T-helper 9 cell (primary cell): ENCODE data around the gene MCTP2.
"Not testable (repeated sequence)": the region's sequence is repeated elsewhere in the genome, so short reads cannot be mapped to it uniquely, and the experiment has no call there.

Source experiments
- DNase-seq: peaks from one replicate; pipeline ENCODE4 v3.0.0-alpha.2; 2020

MCTP2 gene

DNA sequence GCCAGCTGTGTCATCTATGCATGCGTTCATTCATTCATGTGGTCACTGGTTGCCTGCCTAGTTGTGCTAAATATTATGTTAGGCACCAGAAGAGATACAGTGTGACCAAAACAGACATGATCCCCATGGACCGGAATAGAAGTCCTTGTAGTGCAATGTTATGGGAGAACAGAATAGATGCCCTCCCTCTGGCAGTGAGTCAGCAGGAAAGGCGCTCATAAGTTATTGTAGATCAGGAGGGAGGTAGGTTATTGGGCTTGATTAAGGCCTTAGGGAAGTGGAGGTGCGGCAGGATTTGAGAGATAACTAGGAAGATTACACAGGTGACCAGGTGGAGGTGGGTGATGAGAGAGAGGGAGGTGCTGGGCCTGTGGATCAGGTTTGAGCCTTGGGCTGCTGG lies 5.2 kb downstream of the MCTP2 start:
- no peak for DNase-seq

GRCh38 chr15:94237903-94238302 lies 6.5 kb downstream of the MCTP2 start:
- no peak for DNase-seq

DNA sequence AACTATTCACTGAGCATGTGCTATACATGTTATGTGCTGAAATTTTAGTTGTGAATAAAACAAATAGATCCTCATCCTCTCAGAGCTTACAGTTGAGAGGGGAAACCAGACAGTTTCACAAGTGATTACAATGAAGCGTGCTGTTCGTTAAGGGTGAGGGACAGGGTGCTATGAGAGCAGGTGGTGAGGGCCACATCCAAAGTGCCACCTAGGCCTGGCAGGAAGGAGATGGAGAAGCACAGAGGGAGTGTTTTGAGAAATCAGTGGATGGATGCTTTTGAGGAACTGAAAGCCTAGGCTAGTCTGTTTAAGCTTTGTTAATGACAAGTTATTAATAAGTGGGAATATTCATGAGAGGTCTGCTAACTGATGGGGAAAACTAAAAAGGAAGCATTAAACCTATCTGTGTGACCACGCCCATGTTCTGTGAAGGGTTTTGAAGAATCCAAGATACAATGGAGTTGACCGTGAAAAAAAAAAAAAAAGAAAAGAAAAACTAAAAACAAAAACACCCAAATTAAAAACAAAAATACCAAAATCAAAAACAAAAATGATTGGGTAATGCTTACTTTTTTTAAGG lies 7.3 kb downstream of the MCTP2 start:
- DNase-seq, result no peak

GRCh38 chr15:94239474-94239873 lies 8.1 kb downstream of the MCTP2 start:
- no peak for DNase-seq

GRCh38 chr15:94240480-94240879 lies 9.1 kb downstream of the MCTP2 start:
- DNase-seq, result no peak

- no peak for DNase-seq
These were observed 10.9 kb downstream of the MCTP2 start for GRCh38 chr15:94242257-94242656.

- DNase-seq, result not testable (repeated sequence)
These were observed 11.6 kb downstream of the MCTP2 start for GRCh38 chr15:94243003-94243402.

DNA sequence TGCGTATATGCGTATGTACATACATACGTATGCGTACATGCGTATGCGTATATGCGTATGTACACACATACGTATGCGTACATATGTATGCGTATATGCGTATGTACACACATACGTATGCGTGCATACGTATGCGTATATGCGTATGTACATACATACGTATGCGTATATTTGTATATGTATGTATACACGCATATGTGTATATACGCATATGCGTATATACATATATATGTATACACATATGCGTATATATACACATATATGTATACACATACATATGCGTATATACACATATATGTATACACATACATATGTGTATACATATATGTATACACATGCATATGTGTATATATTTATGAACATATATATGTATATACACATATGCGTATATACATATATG lies 12.1 kb downstream of the MCTP2 start:
- DNase-seq, result no peak

DNA sequence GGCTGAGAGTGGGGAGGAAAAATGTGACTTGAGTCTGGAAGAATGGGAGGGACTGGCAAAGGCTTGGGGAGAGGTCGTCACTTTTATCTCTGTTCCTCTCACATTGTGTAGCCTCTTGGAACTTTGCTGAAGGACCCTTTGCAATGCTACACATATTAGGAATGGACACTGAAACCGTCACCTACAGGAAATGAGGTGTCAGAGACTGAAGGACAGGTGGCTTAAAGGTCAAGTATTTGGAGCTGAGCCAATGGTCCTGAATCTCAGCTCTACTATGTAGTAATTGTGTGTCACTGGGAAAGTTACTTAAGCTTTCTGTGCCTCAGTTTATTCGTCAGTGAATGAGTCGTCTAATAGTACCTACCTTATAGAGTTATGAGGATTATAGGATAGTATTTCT lies 14.7 kb downstream of the MCTP2 start:
- DNase-seq, result no peak

GRCh38 chr15:94247789-94248638 lies 16.7 kb downstream of the MCTP2 start:
- no peak for DNase-seq

DNA sequence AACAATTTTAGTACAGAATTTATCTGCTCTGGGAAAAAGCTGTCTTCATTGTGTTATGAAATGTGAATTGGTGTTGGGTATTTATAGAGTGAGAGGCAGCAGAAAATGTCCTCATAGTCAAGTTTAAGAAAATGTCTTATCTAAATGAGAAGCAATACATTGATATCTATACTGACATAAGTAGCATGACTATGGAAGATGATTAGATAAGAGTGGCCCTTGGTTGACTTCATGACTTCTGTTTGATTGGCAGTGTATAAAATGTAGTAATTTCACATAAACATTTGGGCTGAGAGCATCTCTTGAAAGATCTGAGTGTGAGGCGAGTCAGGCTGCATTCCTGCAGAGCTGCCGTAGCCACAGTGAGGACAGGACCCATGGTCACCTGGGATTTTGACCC lies 19.4 kb downstream of the MCTP2 start:
- no peak for DNase-seq

DNA sequence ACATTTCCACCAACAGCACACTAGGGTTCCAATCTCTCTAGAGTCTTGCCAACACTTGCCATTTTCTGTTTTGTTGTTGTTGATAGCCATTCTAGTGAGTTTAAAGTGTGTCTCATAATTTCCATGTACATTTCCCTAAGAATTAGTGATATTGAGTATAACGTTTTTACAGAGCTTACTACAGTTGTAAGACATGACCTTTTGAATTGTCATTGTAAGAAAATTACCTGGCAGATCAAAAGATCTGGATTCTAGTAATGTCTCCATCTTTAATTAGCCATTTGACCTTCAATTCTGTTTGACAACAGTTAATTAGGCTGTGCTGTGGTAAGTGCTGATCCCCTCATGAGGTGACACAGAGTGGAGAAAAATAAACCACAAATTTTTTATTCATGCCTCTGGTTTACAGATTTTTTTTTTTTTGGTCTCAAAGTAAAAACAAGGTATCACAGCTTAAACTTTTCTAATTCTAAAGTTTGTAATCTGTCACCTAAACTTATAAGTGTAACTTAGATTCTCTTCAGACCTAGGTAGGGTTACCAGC lies 20.9 kb downstream of the MCTP2 start:
- DNase-seq, result no peak

- no peak for DNase-seq
These were observed 21.6 kb downstream of the MCTP2 start for GRCh38 chr15:94252906-94253491.

GRCh38 chr15:94253742-94254141 lies 22.4 kb downstream of the MCTP2 start:
- DNase-seq, result no peak

- DNase-seq, result no peak
These were observed 24.2 kb downstream of the MCTP2 start for GRCh38 chr15:94255540-94255939.

GRCh38 chr15:94256511-94256910 lies 25.1 kb downstream of the MCTP2 start:
- no peak for DNase-seq

DNA sequence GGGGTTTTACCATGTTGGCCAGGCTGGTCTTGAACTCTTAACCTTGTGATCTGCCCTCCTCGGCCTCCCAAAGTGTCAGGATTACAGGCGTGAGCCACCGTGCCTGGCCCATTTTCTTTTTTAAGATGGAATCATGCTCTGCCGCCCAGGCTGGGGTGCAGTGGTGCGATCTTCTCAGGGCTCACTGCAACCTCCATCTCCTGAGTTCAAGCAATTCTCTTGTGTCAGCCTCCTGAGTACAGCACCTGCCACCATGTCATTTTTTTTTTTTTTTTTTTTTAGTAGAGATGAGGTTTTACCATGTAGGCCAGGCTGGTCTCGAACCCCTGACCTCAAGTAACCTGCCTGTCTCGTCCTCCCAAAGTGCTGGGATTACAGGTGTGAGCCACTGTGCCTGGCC lies 26.4 kb downstream of the MCTP2 start:
- not testable (repeated sequence) for DNase-seq

DNA sequence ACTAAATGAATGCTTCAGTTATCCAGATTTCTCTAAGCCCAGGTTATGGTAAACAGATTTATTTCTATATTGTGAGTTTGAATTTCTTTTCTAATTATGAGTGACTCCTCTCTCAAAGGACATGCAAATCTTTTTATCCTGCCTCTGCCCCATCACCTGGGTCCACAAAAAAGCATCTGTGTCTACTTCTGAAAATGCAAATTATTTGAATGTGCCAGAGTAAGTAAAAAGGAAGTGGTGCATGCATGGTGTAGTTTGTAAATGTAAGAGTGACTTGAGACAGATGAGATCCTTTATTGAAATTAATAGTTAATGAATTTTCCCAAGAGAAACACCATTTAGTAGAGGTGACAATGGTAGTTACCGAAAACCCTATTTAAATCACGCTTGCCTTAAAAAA lies 26.9 kb downstream of the MCTP2 start:
- DNase-seq, result no peak

DNA sequence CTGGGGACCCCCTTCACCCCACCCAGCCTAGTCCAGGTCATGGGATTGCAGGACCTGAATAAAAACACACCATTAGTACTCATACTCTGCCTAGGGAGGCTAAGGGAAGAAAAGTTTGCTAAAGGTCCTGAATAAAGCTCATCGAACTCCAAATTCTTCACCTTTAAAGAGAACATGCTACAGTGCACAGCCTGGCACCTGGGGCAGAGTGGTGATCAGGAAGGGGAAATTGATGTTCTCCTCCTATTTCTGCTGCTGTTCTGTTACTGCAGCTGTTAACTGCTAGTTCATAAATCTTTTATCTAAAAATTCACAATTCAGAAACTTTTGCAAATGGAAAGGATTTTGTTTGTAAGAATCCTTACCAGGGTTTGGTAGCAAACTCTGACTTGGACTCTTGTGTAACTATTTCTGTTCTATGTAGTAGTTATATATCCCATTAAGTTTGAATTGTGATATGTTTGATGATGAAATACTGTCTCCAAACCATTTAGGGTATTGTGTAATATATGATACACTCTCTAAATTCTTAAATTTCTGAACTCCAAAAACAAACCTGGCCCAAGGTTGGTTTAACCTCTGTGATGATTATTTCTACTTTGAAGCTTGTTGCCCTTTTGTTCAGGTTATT lies 27.9 kb downstream of the MCTP2 start:
- DNase-seq, result no peak

DNA sequence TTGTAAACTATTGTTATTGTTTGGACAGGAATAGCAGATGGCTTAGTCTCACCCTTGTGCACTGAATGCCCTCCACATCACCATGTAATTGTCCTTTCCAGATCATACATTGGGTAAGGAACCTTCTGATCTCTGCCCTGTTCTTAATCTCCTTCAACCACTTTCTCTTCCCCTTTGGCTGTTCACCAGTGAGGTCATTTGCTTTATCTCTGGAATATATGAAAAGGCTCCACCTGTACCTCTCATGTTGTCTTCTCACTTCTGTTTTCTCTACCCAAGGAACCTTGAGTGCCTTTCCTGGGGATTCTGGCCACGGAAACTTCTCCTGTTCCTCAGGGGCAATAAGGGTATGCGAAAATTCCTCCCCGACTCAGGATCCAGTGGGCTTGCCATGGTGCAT lies 28.5 kb downstream of the MCTP2 start:
- DNase-seq, result no peak

DNA sequence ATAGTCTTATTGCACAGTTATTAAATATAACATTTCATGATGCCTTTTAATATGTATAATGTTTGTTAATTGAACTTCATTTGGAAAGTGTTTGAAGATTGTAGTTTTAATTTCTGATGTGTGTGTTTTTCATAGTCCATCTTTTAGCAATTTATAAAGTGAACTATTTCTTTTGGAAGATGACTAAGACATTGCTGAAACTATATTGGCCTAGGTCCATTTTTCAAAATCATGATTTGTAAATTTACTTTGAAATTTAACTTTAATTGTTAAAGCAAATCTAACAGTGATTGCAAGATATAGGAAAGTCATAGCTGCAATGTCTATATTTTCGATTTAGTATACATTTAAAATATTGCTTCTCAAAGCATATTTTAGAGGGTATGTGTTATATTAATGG lies 30.8 kb downstream of the MCTP2 start:
- no peak for DNase-seq

DNA sequence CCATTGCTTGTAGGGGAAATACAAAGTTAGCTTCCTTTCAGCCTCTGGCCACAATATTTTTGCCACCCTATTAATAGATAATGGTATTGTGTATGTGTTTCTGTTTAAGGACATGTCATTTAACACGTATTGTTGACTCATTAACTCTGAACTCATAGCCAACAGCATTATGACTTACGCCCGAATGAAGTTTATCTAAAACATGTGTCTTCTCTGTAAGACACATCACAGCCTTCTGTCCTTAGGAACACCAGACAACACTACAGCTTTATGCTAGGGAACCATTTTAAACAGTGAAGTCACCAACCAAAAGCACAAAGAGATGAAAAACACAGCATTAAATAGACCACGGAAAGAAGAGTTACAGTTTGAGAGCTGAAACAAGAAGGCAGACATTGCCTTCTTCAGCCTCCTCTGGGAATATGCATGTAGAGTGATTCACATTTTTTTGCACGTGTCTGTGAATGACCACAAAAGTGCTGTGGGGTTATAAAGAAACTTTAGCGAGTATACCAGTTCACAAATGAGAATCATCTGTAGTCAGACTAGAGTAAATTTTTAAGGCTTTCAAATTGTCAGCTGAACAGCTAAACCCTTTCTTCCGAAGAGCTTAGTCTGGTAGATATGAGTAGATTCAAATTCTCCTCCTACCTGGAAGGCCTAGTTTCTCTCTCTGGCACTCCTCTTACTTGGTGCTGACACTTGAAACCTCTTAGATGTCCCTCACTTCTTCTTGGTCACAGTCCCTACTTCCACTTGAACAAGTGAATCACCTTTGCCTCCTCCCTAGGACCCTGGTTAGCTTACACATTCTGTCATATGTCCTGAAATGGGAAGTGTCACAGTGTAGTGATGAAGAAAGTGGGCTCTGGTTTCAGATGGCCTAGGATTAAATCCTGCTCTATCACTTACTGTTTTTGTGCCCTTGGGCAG lies 32.2 kb downstream of the MCTP2 start:
- DNase-seq, result no peak
